GM23338 (cell line): ENCODE measurements around the gene BNIP5. TPM values are rescaled to one million over a fixed set of nuclear protein-coding genes. Genes with fewer than 3 reads are reported as not detected.

Experiments
- ATAC-seq: fragments of 200-7000 bp; cut with Tn5 transposase; 3 replicates; pipeline ENCODE4 v1.9.1; 2020
- DNase-seq: peaks from one replicate; pipeline ENCODE4 v3.0.0-alpha.2; 2015; ENCODE audit warnings: low spot score
- H2AFZ ChIP-seq: fragments of 200-600 bp; sonication (generic); 2 replicates; pipeline ENCODE4 v1.8.0; 2016; ENCODE audit warnings: antibody characterized with exemption, mild to moderate bottlenecking, moderate library complexity
- H3F3A ChIP-seq: fragments of 200-600 bp; sonication (generic); replicated peaks from 2 replicates; pipeline ENCODE4 v1.8.0; 2017; ENCODE audit warnings: antibody characterized with exemption, mixed run types, low read depth
- H3K27ac ChIP-seq: fragments of 200-600 bp; sonication (generic); 2 replicates; pipeline ENCODE4 v1.6.1; 2016; ENCODE audit warnings: low read depth
- H3K27me3 ChIP-seq: fragments of 200-600 bp; sonication (generic); 2 replicates; pipeline ENCODE4 v1.8.0; 2016; ENCODE audit warnings: mild to moderate bottlenecking, mixed run types, moderate library complexity; ENCODE audit not compliant: insufficient read depth
- H3K36me3 ChIP-seq: fragments of 200-600 bp; sonication (generic); 2 replicates; pipeline ENCODE4 v1.8.0; 2016; ENCODE audit warnings: mild to moderate bottlenecking; ENCODE audit not compliant: insufficient read depth
- H3K4me1 ChIP-seq: fragments of 200-600 bp; sonication (generic); 2 replicates; pipeline ENCODE4 v1.8.0; 2016; ENCODE audit warnings: mild to moderate bottlenecking, moderate library complexity; ENCODE audit not compliant: insufficient read depth
- H3K4me2 ChIP-seq: fragments of 200-600 bp; sonication (generic); 2 replicates; pipeline ENCODE4 v1.7.1; 2017; ENCODE audit warnings: mixed run types
- H3K4me3 ChIP-seq: fragments of 200-600 bp; sonication (generic); 2 replicates; pipeline ENCODE4 v1.6.1; 2016; ENCODE audit warnings: mixed run types
- H3K79me2 ChIP-seq: fragments of 200-600 bp; sonication (generic); replicated peaks from 2 replicates; pipeline ENCODE4 v1.8.0; 2017; ENCODE audit warnings: mild to moderate bottlenecking; ENCODE audit not compliant: insufficient read depth
- H3K9me2 ChIP-seq: fragments of 200-600 bp; sonication (generic); 2 replicates; pipeline ENCODE4 v1.8.0; 2017; ENCODE audit not compliant: insufficient read depth
- H4K20me1 ChIP-seq: fragments of 200-600 bp; sonication (generic); replicated peaks from 2 replicates; pipeline ENCODE4 v1.8.0; 2017; ENCODE audit warnings: mild to moderate bottlenecking; ENCODE audit not compliant: insufficient read depth
- H3K27ac Mint-ChIP-seq: 2 replicates; pipeline ENCODE4 v1.8.0; 2020; ENCODE audit warnings: inconsistent platforms, mild to moderate bottlenecking, moderate library complexity, mixed read lengths
- H3K27me3 Mint-ChIP-seq: 3 replicates; pipeline ENCODE4 v1.8.0; 2022; ENCODE audit warnings: low read depth, mild to moderate bottlenecking, moderate library complexity, mixed read lengths, inconsistent platforms; ENCODE audit not compliant: insufficient read depth, poor library complexity
- H3K36me3 Mint-ChIP-seq: 3 replicates; pipeline ENCODE4 v1.8.0; 2021; ENCODE audit warnings: low read depth, mild to moderate bottlenecking, inconsistent platforms, moderate library complexity, mixed read lengths
- H3K4me1 Mint-ChIP-seq: 3 replicates; pipeline ENCODE4 v1.8.0; 2020; ENCODE audit warnings: mild to moderate bottlenecking, inconsistent platforms, mixed read lengths
- H3K4me3 Mint-ChIP-seq: 3 replicates; pipeline ENCODE4 v1.8.0; 2021; ENCODE audit warnings: moderate library complexity, mild to moderate bottlenecking, inconsistent platforms, mixed read lengths
- H3K9me3 Mint-ChIP-seq: 3 replicates; pipeline ENCODE4 v1.8.0; 2020; ENCODE audit warnings: moderate library complexity, mild to moderate bottlenecking, inconsistent platforms, mixed read lengths
- CREB1 ChIP-seq: fragments of 250-450 bp; sonication (Bioruptor Pico); IDR thresholded peaks from 2 replicates; pipeline ENCODE4 v1.5.0; 2020; ENCODE audit warnings: low read depth, mild to moderate bottlenecking, moderate library complexity
- ETS1 ChIP-seq: IDR thresholded peaks from 2 replicates; pipeline ENCODE4 v1.6.1; 2016; ENCODE audit warnings: antibody characterized with exemption
- EZH2 ChIP-seq: fragments of 200-600 bp; sonication (generic); IDR thresholded peaks from one replicate; pipeline ENCODE4 v1.8.0; 2017; ENCODE audit warnings: antibody characterized with exemption, mild to moderate bottlenecking, low read depth; ENCODE audit not compliant: unreplicated experiment
- EZH2phosphoT487 ChIP-seq: fragments of 200-600 bp; sonication (generic); IDR thresholded peaks from one replicate; pipeline ENCODE4 v1.8.1; 2018; ENCODE audit warnings: antibody characterized with exemption; ENCODE audit not compliant: unreplicated experiment
- JUNB ChIP-seq: IDR thresholded peaks from one replicate; pipeline ENCODE4 v1.6.1; 2016; ENCODE audit warnings: antibody characterized with exemption; ENCODE audit not compliant: unreplicated experiment
- NANOG ChIP-seq: IDR thresholded peaks from 2 replicates; pipeline ENCODE4 v1.6.1; 2016; ENCODE audit warnings: antibody characterized with exemption, borderline replicate concordance
- POLR2AphosphoS5 ChIP-seq: IDR thresholded peaks from 2 replicates; pipeline ENCODE4 v1.6.1; 2016; ENCODE audit warnings: antibody characterized with exemption, low read depth
- STAT1 ChIP-seq: IDR thresholded peaks from one replicate; pipeline ENCODE4 v1.6.1; 2016; ENCODE audit warnings: antibody characterized with exemption; ENCODE audit not compliant: unreplicated experiment
- ZNF114 ChIP-seq: fragments of 250-450 bp; sonication (Bioruptor Pico); IDR thresholded peaks from 2 replicates; pipeline ENCODE4 v1.5.0; 2020; ENCODE audit warnings: mild to moderate bottlenecking, moderate library complexity
- ZNF331 ChIP-seq: fragments of 250-450 bp; sonication (Bioruptor Pico); IDR thresholded peaks from 2 replicates; pipeline ENCODE4 v1.5.0; 2020; ENCODE audit warnings: low read depth, mild to moderate bottlenecking, moderate library complexity
- ZNF462 ChIP-seq: fragments of 250-450 bp; sonication (Bioruptor Pico); IDR thresholded peaks from 2 replicates; pipeline ENCODE4 v1.5.0; 2020; ENCODE audit warnings: mild to moderate bottlenecking, moderate library complexity
- polyA plus RNA-seq: library from polyadenylated mRNA; unstranded; fragments of >200 nt; fragmentation: Nextera tagmentation; extraction: Ambion mirVana; gene quantifications from 2 replicates; pipeline ENCODE4 v1.2.1, GENCODE V29; 2016
- total RNA-seq: library from RNA; depleted of rRNA; stranded (reverse); fragments of >200 nt; shearing (Covaris generic); gene quantifications from 2 replicates; pipeline ENCODE4 v1.2.3, GENCODE V29; 2014
- TF ChIP-seq, protein P1 (sequence below), 2 experiments: fragments of 200-600 bp in 1 of 2; sonication (generic) in 1 of 2; conservative IDR thresholded peaks; 2 replicates each; pipeline versions ENCODE4 v1.5.1 to v1.6.1; 2016 to 2017; ENCODE audit warnings: antibody characterized with exemption in 2 of 2, low read depth in 2 of 2, mild to moderate bottlenecking in 2 of 2, moderate library complexity in 1 of 2
- TF ChIP-seq, protein P2 (sequence below): IDR thresholded peaks from one replicate; pipeline ENCODE4 v1.6.1; 2018; ENCODE audit warnings: antibody characterized with exemption; ENCODE audit not compliant: unreplicated experiment

Gene BNIP5
- total and polyA plus RNA-seq, 2 experiments from 2014 or later, result not detected

- Mint-ChIP-seq H3K4me1 (no peaks in the 10 kb centered on the region), H3K4me3 (no peak overlapping the region), H3K9me3 (no peaks in the 10 kb centered on the region; the same call in 2 of the 3 replicates), H3K36me3 (no peaks in the 10 kb centered on the region; the same call in 2 of the 3 replicates), H3K27me3 (no peaks in the 10 kb centered on the region), H3K27ac (no peak overlapping the region)
- H3K4me1 ChIP-seq, result no peaks in the 10 kb centered on the region
- H3K27me3 ChIP-seq, result no peaks in the 10 kb centered on the region
- peak overlapping the region; percentile 77; the same call in 1 of the 2 replicates for H2AFZ ChIP-seq
- H3K79me2 ChIP-seq, result no peaks in the 10 kb centered on the region
- no peaks in the 10 kb centered on the region for H4K20me1 ChIP-seq
- H3K9me2 ChIP-seq, result no peaks in the 10 kb centered on the region
- TF ChIP-seq ETS1 (no peak), CREB1 (no peak), ZNF462 (CRISPR knock-in tag) (no peak), EZH2 (no peak), ZNF114 (CRISPR knock-in tag) (no peak), STAT1 (no peak), EZH2phosphoT487 (no peak), ZNF331 (CRISPR knock-in tag) (no peak), POLR2AphosphoS5 (no peak), NANOG (no peak), JUNB (no peak)
- TF ChIP-seq, protein P1, sequence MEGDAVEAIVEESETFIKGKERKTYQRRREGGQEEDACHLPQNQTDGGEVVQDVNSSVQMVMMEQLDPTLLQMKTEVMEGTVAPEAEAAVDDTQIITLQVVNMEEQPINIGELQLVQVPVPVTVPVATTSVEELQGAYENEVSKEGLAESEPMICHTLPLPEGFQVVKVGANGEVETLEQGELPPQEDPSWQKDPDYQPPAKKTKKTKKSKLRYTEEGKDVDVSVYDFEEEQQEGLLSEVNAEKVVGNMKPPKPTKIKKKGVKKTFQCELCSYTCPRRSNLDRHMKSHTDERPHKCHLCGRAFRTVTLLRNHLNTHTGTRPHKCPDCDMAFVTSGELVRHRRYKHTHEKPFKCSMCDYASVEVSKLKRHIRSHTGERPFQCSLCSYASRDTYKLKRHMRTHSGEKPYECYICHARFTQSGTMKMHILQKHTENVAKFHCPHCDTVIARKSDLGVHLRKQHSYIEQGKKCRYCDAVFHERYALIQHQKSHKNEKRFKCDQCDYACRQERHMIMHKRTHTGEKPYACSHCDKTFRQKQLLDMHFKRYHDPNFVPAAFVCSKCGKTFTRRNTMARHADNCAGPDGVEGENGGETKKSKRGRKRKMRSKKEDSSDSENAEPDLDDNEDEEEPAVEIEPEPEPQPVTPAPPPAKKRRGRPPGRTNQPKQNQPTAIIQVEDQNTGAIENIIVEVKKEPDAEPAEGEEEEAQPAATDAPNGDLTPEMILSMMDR (conservative IDR thresholded peaks at IDR 0.05; ENCODE audit: low read depth in 2 of 2), result no peak
- TF ChIP-seq, protein P2, sequence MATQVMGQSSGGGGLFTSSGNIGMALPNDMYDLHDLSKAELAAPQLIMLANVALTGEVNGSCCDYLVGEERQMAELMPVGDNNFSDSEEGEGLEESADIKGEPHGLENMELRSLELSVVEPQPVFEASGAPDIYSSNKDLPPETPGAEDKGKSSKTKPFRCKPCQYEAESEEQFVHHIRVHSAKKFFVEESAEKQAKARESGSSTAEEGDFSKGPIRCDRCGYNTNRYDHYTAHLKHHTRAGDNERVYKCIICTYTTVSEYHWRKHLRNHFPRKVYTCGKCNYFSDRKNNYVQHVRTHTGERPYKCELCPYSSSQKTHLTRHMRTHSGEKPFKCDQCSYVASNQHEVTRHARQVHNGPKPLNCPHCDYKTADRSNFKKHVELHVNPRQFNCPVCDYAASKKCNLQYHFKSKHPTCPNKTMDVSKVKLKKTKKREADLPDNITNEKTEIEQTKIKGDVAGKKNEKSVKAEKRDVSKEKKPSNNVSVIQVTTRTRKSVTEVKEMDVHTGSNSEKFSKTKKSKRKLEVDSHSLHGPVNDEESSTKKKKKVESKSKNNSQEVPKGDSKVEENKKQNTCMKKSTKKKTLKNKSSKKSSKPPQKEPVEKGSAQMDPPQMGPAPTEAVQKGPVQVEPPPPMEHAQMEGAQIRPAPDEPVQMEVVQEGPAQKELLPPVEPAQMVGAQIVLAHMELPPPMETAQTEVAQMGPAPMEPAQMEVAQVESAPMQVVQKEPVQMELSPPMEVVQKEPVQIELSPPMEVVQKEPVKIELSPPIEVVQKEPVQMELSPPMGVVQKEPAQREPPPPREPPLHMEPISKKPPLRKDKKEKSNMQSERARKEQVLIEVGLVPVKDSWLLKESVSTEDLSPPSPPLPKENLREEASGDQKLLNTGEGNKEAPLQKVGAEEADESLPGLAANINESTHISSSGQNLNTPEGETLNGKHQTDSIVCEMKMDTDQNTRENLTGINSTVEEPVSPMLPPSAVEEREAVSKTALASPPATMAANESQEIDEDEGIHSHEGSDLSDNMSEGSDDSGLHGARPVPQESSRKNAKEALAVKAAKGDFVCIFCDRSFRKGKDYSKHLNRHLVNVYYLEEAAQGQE, result no peak
- no peak overlapping the region for H3K4me2 ChIP-seq
- H3K4me3 ChIP-seq, result no peak overlapping the region
- no peaks in the 10 kb centered on the region for H3F3A ChIP-seq
- no peak for ATAC-seq
- H3K36me3 ChIP-seq, result no peaks in the 10 kb centered on the region
- no peak for DNase-seq
- H3K27ac ChIP-seq, result no peak overlapping the region
Observed at GRCh38 chr6:36361071-36361470, 24.4 kb upstream of the BNIP5 start.
